Stimulated activated CD8-positive, alpha-beta memory T cell treated with anti-CD3 and anti-CD28 coated beads, Interleukin-12 subunit alpha, Interleukin-12 subunit beta, amount 100 ng/mL, for 24 hours (primary cell): ENCODE results near the gene BCL11A.

Experiments
- DNase-seq: peaks from one replicate; pipeline ENCODE4 v3.0.0-alpha.2; 2020; ENCODE audit errors: extremely low read depth

The BCL11A gene

DNA sequence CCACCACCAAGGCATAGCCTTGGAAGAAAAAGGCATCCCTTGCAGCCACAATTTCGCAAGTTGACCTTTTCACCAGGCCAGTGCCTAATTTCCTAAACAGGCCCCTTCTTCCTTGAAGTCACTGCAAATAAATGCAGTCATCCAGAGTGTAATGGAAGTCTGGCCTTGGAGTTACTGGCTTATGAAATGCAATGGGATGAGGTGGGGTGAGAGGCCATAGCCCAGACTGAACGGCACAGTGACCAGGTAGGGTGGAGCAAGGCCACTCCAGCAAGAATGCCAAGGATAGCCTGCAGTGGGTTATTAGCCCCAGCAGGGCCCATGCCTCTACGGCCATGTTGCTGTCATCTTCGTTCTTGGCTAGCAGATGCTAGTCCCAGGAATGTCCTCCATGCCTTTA, 68.4 kb downstream of the BCL11A start:
- DNase-seq = no peak

DNA sequence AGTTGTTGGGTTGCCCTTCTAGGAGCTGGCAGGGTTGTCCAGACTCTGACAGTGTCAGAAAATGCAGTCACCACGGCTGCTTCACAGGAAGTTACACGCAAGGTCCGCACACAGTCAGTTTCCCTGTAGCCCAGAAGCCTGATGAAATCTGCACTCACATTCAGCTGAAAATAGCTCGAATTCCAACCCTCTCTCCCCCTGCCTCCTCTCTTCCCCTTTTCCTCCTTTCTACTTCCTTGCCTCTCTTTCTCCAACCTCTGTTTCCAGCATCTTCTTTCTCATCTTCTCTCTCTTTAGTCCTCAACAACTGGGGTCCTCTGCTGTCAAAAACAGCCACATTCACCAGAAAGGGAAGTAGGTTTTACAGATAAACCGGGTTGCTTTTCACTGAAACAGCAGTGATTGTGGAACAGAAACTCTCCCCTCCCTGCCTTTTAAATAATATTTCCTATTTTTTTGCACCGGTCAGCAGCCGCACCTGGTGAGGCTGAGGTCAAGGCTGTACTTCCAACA, 69.3 kb downstream of the BCL11A start:
- no peak for DNase-seq

DNA sequence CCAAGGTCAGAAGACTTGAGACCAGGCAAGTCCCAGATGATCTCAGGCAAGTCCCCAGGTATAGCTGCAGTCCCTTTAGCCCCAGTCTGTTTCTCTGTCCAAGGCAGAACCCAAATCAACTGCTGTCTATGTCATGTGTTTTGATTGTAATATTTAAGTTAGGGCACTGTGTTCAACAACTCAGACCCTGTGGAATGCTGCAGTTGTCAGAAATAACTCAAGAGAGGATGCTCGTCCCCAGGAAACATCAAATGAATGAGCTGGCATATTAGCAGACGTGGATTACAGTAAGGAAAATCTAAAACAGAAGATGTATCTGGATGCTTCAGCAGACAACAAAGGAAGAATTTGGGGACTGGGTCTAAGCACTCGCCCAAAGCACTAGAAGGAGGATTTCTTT, 70.1 kb downstream of the BCL11A start:
- no peak for DNase-seq

DNA sequence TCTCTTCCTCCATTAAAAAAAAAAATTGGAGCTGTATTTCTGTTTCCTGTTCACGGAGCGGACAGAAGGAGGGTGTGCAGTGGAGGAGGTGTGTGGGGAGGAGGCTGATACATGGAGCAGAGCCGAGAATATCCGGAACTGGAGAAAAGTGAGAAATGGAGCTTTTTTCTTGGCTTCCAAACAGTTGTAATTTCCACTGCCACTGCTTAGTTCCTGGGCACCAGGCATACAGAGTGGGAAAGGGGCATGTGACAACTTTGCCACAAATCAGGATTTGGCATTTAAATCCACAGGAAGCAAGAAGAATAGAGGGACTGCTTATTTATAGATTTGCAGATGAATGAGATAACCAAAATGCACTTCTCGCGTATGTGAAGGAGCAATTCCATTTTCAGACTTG, 71.2 kb downstream of the BCL11A start:
- DNase-seq = no peak

DNA sequence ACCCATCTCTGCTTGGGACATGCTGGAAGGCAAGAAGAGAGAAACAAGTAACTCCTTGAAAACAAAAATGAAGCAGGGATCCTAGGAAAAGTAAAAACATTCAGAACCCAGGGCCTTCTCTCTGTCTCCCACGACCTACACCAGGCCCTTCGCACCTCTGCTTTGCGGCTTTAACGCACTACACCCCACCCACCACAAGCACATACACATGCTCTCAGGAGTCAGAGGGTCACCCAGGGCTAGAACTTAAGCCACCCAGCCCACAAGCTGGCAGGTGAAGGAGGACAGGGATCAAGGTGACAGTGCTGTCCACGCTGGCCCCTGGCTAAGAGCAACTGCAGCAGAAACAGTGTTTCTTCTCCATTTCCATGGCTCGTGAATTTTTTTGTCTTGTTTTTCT, 72.2 kb downstream of the BCL11A start:
- no peak for DNase-seq

DNA sequence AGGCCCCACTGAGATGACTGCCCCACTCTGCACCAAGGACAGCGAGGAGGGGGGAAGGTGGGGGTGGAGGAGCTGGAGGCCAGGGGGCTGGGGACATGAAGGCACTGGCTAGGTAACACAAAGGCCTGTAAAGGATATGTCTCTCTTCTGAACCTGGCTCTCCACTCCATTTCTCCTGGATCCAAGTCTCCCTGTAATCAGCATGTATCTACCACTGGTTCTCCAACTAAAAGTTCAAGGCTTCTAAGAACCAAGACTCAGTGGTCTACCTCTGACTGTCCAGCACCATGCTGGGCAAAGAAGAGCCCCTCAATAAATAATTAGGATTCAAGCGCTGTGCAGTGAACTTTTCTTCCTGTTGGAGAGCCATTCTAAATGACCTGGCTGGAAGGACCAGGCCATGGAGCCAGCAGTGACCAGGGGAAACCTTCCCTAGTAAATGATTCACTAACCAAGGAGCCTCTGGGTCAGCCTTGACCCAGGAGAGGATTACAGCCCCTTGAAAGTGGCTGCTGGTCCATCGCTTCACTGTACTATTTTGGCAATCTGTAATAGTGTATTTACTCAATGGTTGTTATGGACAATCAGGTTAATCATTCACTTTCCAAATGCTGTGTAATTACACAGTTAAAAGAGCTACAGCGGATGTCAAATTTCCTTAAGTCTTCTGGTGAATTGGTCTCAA, 73.2 kb downstream of the BCL11A start:
- no peak for DNase-seq

DNA sequence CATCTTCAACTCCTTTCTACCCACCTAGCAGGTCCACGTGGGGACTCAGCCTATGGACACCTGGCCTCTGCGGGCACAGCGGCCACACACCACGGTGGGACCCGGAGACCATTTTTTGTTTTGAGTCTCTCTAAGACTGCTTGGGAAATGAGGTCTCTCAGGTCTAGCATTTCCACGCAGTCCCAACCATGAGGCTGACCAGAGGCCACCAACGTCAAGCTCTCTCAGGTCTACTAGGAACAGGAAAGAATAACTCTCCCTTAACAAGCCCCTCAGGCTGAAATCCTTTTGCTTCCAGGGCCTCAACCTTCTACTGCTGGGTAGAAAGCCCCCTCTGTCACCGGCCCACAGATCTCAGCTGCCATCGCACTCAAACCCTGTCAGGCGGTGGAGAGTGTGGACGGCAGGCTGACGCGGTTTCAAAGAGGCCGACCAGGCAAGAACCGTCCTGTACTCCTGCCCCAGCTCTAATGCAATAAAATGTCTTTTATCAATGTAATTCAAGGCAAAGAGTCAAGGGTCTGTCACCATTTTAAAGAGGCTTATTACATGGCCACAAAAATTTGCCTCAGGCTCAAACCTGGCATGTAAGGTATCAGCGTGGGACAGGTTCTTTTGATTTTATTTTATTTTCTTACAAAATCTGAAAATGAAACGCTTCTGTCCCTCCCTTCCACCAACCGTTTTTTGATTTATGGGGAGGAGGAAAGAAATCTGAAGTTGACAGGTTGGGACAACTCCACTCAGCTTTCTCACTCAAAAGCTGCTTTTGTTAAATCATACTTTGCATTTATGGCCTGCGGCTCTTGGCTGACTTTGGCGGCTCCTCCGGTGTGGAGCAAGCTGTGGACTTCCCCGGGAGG, 74.0 kb downstream of the BCL11A start:
- no peak for DNase-seq

DNA sequence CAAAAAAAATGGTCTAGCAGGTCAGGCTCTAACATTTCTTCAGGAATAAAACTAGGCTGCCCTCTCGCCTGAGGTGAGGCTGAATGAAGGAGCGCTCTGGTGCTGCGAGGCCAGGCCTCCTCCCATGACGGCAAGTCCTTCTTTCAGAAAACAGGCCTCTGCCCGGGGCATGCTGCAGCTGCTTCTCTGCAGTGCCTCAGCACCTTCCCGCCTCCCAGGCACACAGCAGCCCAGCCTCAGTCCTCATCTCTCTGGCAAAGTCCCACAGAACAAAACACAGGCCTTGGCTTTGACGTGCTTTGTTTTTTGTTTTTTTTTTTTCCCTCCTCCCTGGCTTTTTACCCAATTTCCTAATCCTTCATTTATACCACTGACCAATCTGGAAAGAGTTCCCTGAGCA, 74.8 kb downstream of the BCL11A start:
- DNase-seq = no peak

DNA sequence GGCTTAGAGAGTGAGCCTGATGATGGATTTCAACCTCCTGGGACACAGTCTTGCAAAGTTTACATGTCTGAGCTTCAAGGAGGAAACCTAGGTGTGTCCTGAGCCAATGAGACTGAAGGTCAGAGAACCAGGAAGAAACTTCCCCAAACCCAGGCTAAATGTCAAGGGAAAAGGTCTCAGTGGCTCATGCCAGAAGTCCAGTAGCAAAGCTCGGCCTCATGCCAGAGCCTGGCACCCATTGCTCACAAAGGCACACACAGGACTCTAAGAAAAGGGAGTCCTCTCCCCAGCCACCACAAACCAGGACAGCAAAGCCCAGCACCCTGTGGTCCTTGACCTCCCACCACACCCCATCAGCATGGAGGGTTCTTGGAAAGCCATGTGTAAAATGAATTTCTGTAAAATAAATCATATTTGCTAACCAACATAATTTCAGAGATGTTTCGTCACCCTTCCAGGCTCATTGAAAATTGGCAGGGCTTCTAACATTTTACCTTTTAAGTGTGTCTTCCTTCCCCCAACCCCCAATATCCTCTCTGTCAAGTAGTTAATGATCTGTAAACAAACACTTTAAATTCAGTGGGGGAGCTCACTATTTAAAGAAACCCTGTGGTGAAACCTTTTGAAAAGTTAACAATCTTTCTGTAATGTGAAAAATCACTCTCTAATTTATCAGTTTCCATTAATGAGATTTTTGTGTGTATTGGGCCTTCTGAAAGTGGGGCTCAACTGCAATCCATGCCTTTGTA, 77.1 kb downstream of the BCL11A start:
- DNase-seq = no peak

DNA sequence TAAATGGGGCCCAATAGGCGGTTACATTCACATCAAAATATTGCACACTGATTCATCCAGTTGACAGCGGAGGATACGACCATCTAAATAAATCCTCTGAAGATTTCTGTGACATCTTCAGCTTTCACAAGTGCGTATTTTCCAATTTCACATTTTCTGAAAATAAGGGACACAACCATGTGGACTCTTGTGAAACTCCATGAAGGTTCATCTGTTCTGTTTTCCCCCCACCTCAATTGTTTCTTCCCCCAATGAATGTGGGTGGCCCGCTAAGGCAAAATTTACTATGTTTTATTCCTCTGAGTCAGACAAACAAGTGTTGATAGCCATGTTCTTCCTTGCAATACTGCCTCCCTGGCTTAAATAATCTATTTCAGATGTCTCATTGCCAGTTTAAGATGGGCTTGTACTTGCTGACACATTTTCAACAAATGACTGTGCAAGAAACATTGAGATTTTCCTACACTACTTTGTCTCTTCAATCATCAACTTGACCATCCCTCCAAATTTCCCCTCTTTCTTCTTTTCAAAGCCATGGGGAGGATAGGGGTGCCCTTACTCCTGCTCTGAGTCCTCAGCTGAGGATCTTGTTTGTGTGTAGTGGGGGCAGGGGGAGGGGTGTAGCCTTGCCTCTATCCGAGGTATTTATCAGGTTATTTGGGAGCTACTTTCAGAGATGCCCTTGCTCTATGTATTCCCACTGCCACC, 78.2 kb downstream of the BCL11A start:
- no peak for DNase-seq

DNA sequence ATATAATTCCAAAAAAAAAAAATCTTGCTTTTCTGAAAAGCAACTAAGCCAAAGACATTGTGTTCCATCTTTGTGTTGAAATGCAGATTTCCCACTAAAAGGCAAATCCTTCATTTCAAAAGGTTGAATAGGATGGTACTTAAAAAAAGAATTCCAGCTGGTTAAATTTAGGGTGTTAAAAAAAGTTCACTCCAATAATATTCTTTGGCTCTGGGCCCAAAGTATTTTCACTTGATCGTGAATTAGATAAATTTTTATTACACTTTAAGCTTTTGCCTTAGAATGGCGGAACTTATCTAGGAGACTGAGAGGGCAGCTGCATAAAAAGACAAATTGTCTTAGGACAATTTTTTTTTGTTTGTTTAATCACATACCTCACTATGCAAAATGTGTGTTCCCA, 79.2 kb downstream of the BCL11A start:
- DNase-seq = no peak

DNA sequence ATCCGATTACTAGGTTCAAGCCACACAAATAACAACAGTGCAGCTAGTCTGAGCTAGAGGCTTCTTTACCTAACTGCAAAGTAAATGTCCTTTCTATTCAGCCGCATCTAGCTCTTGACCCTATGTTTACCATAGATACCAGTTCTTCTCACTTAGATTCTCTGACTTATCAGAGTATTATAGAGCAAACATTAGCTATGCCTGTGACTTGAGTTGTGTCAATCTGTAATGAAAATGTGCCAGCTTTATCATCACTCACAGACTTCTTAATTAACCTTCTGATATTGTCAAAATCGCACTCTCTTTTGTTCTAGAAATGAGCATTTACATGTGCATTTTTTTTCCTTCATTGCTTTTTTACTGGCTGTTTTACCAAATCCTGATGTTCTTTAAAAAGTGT, 79.9 kb downstream of the BCL11A start:
- DNase-seq = no peak

DNA sequence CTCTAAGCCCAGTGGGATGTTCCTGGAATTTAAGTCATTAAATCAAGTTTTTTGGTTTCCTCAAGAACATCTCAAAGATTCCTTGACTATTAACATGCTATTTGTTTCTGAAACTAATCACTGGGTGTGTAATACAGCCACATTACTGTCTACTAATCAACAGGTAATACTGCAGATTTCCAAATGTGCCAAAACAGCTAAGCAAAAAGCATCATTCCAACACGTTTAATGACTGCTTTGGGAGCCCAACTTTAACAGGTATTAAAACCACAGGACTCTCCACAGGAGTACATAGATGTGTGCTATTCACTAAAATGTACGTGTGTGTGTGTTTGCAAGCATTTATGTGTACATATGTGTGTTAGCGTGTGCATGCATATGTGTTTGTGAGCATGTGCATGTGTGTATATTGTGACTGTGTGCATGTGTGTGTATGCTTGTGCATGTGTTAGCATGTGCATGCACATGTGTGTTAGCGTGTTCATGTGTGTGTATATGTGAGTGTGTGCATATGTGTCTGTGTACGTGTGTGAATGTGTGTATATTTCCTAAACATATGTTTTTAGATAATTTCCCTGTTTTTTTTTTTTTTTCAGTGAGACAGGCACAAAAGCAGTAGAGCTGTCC, 80.7 kb downstream of the BCL11A start:
- no peak for DNase-seq

DNA sequence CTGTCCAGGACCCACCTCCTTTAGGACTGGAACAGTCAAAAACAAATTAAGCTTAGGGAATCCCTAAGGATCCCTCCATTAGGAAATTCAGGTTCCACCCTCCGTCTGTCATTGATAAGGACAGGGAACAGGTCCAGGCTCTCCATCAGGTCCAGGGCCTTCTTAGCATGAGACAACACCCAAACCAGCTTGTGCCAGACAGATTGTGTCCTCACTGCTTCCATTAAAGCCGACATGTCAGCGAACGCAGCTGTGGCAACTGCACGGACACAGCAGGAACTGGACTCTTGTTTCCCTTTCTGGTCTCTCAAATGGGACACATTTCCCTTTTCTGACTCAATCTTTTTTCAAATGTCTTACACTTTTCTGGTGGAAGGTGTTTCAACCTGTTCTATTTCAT, 81.4 kb downstream of the BCL11A start:
- DNase-seq = no peak

DNA sequence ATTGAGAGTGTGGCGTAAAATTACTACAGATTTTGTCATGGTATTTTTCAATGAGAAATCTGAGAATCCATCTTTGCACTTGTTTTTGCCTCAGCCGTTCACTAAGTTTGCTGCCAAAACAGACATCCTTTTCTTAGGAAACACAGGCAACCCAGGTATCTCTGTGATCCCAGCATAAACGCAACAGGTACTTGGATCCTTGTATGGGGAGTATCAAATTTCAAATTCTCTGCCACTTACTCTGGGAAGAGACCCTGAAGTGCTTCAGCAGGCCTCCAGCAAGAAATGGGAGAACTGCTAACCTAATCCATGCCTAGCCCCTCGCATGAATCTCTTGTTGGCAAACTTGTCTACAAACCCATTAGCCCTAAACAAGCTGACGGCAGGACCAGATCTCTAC, 83.1 kb downstream of the BCL11A start:
- no peak for DNase-seq

DNA sequence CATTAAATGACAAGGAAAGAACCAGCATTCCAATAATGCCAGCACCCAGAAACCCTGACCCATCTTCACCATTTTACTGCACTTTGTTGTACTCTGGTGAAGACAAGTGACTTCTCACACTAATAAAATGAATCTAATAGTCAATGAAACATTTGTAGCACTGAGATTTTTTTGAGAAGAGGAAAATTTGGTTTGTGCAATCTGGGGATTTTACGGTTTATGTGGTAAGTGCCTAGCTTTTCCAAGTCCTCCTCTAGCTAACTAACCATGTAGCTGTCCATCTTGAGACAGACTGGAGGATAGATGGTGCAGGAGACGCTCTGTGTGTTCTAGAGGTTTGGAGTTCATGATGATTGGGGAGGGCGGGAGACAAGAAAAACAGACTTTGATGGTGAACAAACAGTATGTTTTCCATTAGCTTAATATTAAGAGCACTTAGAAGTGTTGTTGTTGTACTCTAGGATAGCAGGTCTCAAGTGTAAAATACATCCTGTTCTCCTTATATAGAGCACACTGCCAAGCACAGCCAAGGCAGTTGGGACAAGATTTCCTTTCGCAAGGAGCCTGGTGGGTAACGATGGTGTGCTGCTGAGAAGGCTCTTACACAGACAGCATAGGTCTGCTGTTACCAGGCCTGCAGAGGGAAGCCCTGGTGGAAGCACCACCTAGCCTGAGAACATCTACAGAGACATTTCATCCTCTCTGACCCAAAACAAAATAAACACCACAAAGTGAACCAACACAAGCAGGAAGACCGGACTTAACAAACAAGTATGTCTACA, 83.7 kb downstream of the BCL11A start:
- DNase-seq = no peak

DNA sequence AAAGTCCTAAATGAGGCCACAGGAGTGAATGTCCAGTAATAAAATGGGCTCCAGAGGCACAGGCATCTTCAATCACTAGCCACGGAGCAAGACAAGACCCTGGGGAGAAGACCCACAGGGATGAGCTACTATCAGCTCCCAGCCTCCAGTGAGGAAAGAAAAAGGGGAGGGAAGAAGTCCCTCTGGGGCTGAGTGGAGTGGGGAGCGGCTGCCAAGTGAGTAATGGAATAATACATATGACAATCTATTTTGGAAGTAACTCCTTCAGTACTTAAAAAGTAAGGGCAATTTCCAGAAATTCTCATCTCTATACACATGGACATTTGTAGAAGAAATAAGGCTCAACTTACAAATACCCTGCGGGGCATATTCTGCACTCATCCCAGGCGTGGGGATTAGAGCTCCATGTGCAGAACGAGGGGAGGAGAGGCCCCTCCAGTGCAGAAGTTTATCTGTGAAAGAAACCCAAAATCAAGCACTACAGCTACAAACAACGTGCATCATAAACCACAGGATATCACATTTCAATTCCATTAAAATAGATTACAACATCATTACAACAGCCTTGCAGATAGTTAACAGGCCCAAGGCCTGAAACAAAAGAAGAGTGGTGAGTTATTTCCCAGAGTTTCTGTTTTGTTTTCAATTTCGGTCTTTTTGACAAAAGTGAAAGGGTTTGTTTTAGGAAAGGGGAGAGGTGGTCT, 84.9 kb downstream of the BCL11A start:
- no peak for DNase-seq

DNA sequence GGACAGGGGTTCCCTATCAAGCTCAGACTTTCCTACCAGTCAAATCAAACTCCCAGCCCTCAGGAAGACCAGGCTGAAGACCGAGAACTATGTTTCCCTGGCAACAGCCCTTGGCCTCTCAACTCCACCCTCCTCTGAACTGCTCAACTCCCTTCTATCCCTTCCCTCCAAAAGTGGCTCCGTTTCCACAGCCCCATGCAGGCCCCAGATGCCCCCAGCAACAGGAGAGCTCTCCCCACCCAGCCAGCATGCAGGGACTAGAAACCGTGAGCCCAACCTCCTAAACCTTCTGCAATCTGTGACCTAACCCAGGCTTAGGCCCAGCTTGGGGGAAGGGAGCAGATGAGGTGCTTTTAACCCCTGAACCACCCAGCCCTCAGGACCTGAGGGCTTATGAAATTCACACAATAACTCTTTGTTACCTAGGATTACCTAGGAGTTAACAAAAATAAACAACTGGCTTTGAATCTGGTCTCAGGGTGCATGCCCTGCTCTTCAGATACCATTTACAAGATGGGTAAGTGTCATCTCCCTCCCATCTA, 87.2 kb downstream of the BCL11A start:
- DNase-seq = no peak

DNA sequence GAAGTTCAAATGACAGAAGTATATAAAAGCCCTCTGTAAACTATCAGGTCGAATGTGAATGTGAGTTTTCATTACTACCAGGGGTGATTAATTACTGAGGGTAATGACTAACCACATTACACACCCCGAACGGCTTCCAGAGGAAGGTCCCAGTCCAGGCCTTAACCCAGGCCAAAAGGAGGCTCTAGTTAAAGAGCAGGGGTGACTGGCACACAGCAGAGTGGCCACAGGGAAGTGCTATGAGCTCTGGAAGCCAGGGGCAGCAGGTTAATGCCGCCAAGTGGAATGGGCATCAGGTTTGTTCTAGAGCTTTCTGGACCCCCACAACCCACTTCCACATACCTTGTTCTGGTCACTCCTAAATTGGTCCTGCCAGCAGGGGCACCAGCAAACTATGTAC, 87.7 kb downstream of the BCL11A start:
- no peak for DNase-seq

DNA sequence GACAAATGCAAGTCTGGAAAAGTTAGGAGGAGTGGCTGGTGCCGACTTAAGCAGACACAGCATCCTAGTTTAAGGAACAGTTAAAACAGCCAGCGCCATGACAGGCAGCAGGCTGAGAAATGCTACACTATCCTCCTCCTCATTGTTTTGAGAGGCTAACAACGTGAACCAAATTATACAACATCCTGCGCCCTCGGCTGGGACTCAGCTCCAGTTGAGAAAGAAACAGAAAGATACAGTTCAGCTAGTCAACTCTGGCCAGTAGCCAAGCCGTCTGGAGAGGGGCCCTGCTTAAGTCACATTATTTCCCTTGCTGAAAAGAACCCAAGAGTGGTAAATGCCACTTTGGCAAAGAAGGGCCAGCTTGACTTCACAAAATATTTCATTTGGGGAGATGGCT, 90.2 kb downstream of the BCL11A start:
- no peak for DNase-seq
